T follicular helper cell (primary cell): Measurements from ENCODE around the gene TM9SF1.
A peak's percentile ranks its signal among the peaks of the same experiment; 100 is the strongest.

Experiments used
- DNase-seq: peaks from one replicate; pipeline ENCODE4 v3.0.0-alpha.2; 2020; ENCODE audit warnings: low read depth

Gene TM9SF1

GRCh38 chr14:24150567-24150966 is 44.7 kb downstream of the TM9SF1 start:
- no peak for DNase-seq

GRCh38 chr14:24150061-24150460 is 45.2 kb downstream of the TM9SF1 start:
- DNase-seq, result no peak

GRCh38 chr14:24149302-24149969 is 45.8 kb downstream of the TM9SF1 start:
- no peak for DNase-seq

GRCh38 chr14:24147761-24148428 is 47.3 kb downstream of the TM9SF1 start:
- no peak for DNase-seq

- peak; percentile 96 for DNase-seq
Measured at GRCh38 chr14:24146978-24147760, 48.1 kb downstream of the TM9SF1 start, which contains the start of gene RNF31. TSS of gene RNF31 (plus strand) at chr14:24147498. CDS start at chr14:24147699, 201 bp downstream.

- peak; percentile 65 for DNase-seq
Measured at GRCh38 chr14:24146453-24146977, 48.7 kb downstream of the TM9SF1 start, which contains the start of gene PSME2. TSS of gene PSME2 (minus strand) at chr14:24146610. CDS start at chr14:24146581, 29 bp downstream.

GRCh38 chr14:24145690-24146452 is 49.4 kb downstream of the TM9SF1 start:
- DNase-seq, result no peak

- DNase-seq, result no peak
Measured at GRCh38 chr14:24145219-24145618, 50.0 kb downstream of the TM9SF1 start.

GRCh38 chr14:24144451-24144850 is 50.8 kb downstream of the TM9SF1 start:
- no peak for DNase-seq

- no peak for DNase-seq
Measured at GRCh38 chr14:24143511-24143910, 51.7 kb downstream of the TM9SF1 start.

- peak; percentile 99 for DNase-seq
Measured at GRCh38 chr14:24141097-24141880, 54.0 kb downstream of the TM9SF1 start, which contains the start of gene EMC9. TSS of gene EMC9 (minus strand) at chr14:24141591. CDS start at chr14:24141304, 287 bp downstream.

GRCh38 chr14:24139272-24139934 is 55.8 kb downstream of the TM9SF1 start:
- DNase-seq, result no peak
